ENCODE results near the gene ALDH1B1.

GRCh38 chr9:38422555-38423260 is 30.2 kb downstream of the ALDH1B1 start:
- no peak for TF ChIP-seq CTCF (IDR thresholded peaks at IDR 0.05)
- TF ChIP-seq POLR2AphosphoS5 (IDR thresholded peaks at IDR 0.05) = no peak
- no peak for TF ChIP-seq POLR2A (IDR thresholded peaks at IDR 0.05)

All from suprapubic skin (tissue), 4 donors.